Smooth muscle cell (in vitro differentiated cells): ENCODE measurements around the gene KIF12. TPM values are rescaled to one million over a fixed set of nuclear protein-coding genes. Genes with fewer than 3 reads are reported as not detected.

Experiments
- DNase-seq: peaks from one replicate; lab custom pipeline; 2025; ENCODE audit not compliant: unreplicated experiment; lab: John Stamatoyannopoulos, UW
- H2AFZ ChIP-seq: fragments of 200-600 bp; sonication (generic); 2 replicates; pipeline ENCODE4 v1.6.0; 2016; ENCODE audit warnings: antibody characterized with exemption, low read depth, mild to moderate bottlenecking
- H3F3A ChIP-seq: fragments of 200-600 bp; sonication (generic); 2 replicates; pipeline ENCODE4 v1.6.0; 2017; ENCODE audit warnings: antibody characterized with exemption, low read depth
- H3K27ac ChIP-seq: fragments of 200-600 bp; sonication (generic); 2 replicates; pipeline ENCODE4 v1.5.1; 2016; ENCODE audit warnings: low read depth, mild to moderate bottlenecking
- H3K27me3 ChIP-seq: fragments of 200-600 bp; sonication (generic); 2 replicates; pipeline ENCODE4 v1.6.1; 2016; ENCODE audit warnings: low read depth, mild to moderate bottlenecking
- H3K36me3 ChIP-seq: fragments of 200-600 bp; sonication (generic); 2 replicates; pipeline ENCODE4 v1.5.1; 2016; ENCODE audit warnings: low read depth
- H3K4me1 ChIP-seq: fragments of 200-600 bp; sonication (generic); 2 replicates; pipeline ENCODE4 v1.5.1; 2016; ENCODE audit warnings: low read depth
- H3K4me2 ChIP-seq: fragments of 200-600 bp; sonication (generic); 2 replicates; pipeline ENCODE4 v1.6.0; 2016; ENCODE audit warnings: mild to moderate bottlenecking
- H3K4me3 ChIP-seq: fragments of 200-600 bp; sonication (generic); 2 replicates; pipeline ENCODE4 v1.5.1; 2016; ENCODE audit warnings: mild to moderate bottlenecking
- H3K79me2 ChIP-seq: fragments of 200-600 bp; sonication (generic); 2 replicates; pipeline ENCODE4 v1.6.0; 2016; ENCODE audit warnings: low read depth, mild to moderate bottlenecking
- H3K9ac ChIP-seq: fragments of 200-600 bp; sonication (generic); 2 replicates; pipeline ENCODE4 v1.6.0; 2016; ENCODE audit warnings: low read depth
- H3K9me3 ChIP-seq: fragments of 200-600 bp; sonication (generic); replicated peaks from 2 replicates; pipeline ENCODE4 v1.5.1; 2016; ENCODE audit warnings: low read depth
- H4K20me1 ChIP-seq: fragments of 200-600 bp; sonication (generic); 2 replicates; pipeline ENCODE4 v1.6.0; 2016; ENCODE audit warnings: low read depth
- WGBS: methylation state at CpG from one replicate; pipeline ENCODE4 v1.1.7; 2016; ENCODE audit warnings: low lambda C conversion rate; 5-methylcytosine and 5-hydroxymethylcytosine counted together
- polyA plus RNA-seq: library from polyadenylated mRNA; unstranded; fragments of >200 nt; fragmentation: Nextera tagmentation; extraction: Ambion mirVana; gene quantifications from 2 replicates; pipeline ENCODE4 v1.2.1, GENCODE V29; 2016
- total RNA-seq: library from RNA; depleted of rRNA; stranded (reverse); fragments of >200 nt; gene quantifications from 2 replicates; pipeline ENCODE4 v1.2.3, GENCODE V29; 2014
- TF ChIP-seq, protein P1 (sequence below): fragments of 200-600 bp; sonication (generic); IDR thresholded peaks from 2 replicates; pipeline ENCODE4 v1.5.1; 2017; ENCODE audit warnings: borderline replicate concordance, mild to moderate bottlenecking, antibody characterized with exemption; ENCODE audit not compliant: insufficient read depth, poor library complexity, severe bottlenecking

Gene KIF12
- total and polyA plus RNA-seq, 2 experiments from 2014 or later: not detected

GRCh38 chr9:114138552-114138971 lies 39.5 kb upstream of the KIF12 start:
- Histone ChIP-seq H3K4me3 (no peak overlapping the region), H3K27ac (no peak overlapping the region), H3F3A (peaks cover 14% of the 10 kb centered on the region), H4K20me1 (no peaks in the 10 kb centered on the region), H2AFZ (no peak overlapping the region), H3K9ac (no peak overlapping the region), H3K27me3 (no peaks in the 10 kb centered on the region), H3K9me3 (no peaks in the 10 kb centered on the region), H3K36me3 (no peaks in the 10 kb centered on the region), H3K79me2 (no peaks in the 10 kb centered on the region), H3K4me1 (no peaks in the 10 kb centered on the region), H3K4me2 (no peak overlapping the region)
- TF ChIP-seq, protein P1, sequence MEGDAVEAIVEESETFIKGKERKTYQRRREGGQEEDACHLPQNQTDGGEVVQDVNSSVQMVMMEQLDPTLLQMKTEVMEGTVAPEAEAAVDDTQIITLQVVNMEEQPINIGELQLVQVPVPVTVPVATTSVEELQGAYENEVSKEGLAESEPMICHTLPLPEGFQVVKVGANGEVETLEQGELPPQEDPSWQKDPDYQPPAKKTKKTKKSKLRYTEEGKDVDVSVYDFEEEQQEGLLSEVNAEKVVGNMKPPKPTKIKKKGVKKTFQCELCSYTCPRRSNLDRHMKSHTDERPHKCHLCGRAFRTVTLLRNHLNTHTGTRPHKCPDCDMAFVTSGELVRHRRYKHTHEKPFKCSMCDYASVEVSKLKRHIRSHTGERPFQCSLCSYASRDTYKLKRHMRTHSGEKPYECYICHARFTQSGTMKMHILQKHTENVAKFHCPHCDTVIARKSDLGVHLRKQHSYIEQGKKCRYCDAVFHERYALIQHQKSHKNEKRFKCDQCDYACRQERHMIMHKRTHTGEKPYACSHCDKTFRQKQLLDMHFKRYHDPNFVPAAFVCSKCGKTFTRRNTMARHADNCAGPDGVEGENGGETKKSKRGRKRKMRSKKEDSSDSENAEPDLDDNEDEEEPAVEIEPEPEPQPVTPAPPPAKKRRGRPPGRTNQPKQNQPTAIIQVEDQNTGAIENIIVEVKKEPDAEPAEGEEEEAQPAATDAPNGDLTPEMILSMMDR: no peak
- no peak for DNase-seq
- WGBS: 52% methylated on average over 8 of the region's 8 CpGs

DNA sequence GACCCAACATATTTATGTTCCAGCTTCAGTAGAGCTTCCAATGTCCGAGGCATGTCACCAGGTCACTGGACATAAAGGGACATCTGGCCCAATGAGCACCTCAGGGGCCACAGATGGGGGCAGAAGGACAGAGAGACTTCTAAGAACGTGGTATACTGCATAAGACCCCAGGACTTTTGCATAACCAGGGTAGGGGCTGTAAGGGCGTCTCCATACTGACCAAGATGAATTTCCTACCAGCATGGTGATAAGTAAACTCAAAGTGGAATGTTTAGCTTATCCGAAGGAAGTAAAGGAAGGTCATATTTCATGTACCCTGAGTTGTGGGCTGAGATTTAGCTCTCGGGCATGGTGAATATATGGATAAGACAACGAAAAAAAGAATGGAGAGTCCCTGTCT lies 38.7 kb upstream of the KIF12 start:
- no peaks in the 10 kb centered on the region for H4K20me1 ChIP-seq

GRCh38 chr9:114134827-114135396 lies 35.8 kb upstream of the KIF12 start:
- Histone ChIP-seq H3K4me1 (no peaks in the 10 kb centered on the region), H2AFZ (no peak overlapping the region), H3F3A (peaks cover 4% of the 10 kb centered on the region), H3K4me3 (no peak overlapping the region), H3K4me2 (no peak overlapping the region), H3K9ac (no peak overlapping the region), H3K27me3 (no peaks in the 10 kb centered on the region), H4K20me1 (no peaks in the 10 kb centered on the region), H3K27ac (no peak overlapping the region), H3K36me3 (no peaks in the 10 kb centered on the region), H3K79me2 (no peaks in the 10 kb centered on the region), H3K9me3 (no peaks in the 10 kb centered on the region)
- DNase-seq: no peak
- TF ChIP-seq, protein P1: no peak
- WGBS: 75% methylated on average over 5 of the region's 5 CpGs

More for the DNA sequence above, 38.7 kb upstream of the KIF12 start:
- Histone ChIP-seq H3K4me3 (no peak overlapping the region), H3K27me3 (no peaks in the 10 kb centered on the region), H3K9ac (no peak overlapping the region), H3K79me2 (no peaks in the 10 kb centered on the region), H3K36me3 (no peaks in the 10 kb centered on the region), H2AFZ (no peak overlapping the region), H3K27ac (no peak overlapping the region), H3K4me1 (no peaks in the 10 kb centered on the region), H3K4me2 (no peak overlapping the region), H3F3A (peaks cover 14% of the 10 kb centered on the region), H3K9me3 (no peaks in the 10 kb centered on the region)
- 94% methylated on average over 6 of the region's 6 CpGs for WGBS
- no peak for DNase-seq
- TF ChIP-seq, protein P1: no peak

DNA sequence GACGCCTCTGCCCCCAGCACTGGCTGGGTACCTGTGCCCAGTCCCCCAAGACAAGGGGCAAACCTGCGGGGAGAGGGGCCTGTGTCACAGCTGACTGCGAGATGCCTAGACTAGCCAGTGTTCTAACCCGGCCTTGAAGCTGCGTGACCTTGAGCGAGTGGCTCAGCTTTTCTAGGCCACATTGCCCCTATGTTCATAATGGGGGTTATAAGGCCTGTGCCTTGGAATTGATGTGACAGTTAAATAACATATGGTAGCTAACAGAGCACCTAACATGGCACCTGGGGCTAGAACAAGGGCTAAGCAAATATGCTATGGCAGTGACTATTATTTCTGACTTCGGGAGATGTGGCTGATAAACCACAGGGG lies 33.4 kb upstream of the KIF12 start:
- no peaks in the 10 kb centered on the region for H3K4me1 ChIP-seq
- TF ChIP-seq, protein P1: no peak
- no peaks in the 10 kb centered on the region for H4K20me1 ChIP-seq
- no peak overlapping the region for H3K4me2 ChIP-seq
- H3K4me3 ChIP-seq: no peak overlapping the region
- H2AFZ ChIP-seq: no peak overlapping the region
- H3K79me2 ChIP-seq: no peaks in the 10 kb centered on the region
- no peak overlapping the region for H3K9ac ChIP-seq
- no peak overlapping the region for H3K27ac ChIP-seq
- H3K27me3 ChIP-seq: no peaks in the 10 kb centered on the region
- WGBS: 93% methylated on average over 7 of the region's 7 CpGs
- no peaks in the 10 kb centered on the region for H3K36me3 ChIP-seq
- H3F3A ChIP-seq: no peaks in the 10 kb centered on the region
- DNase-seq: no peak
- H3K9me3 ChIP-seq: no peaks in the 10 kb centered on the region
